GM23248 (cell line): Measurements from ENCODE around the gene DUS1L.

ENCODE experiments used
- EZH2 ChIP-seq: fragments of 200-600 bp; sonication (generic); IDR thresholded peaks from 2 replicates; pipeline ENCODE4 v1.6.1; 2018; ENCODE audit warnings: antibody characterized with exemption, mild to moderate bottlenecking; ENCODE audit not compliant: insufficient read depth, poor library complexity, severe bottlenecking
- EZH2phosphoT487 ChIP-seq: fragments of 200-600 bp; sonication (generic); IDR thresholded peaks from 2 replicates; pipeline ENCODE4 v1.6.1; 2018; ENCODE audit warnings: antibody characterized with exemption, moderate library complexity, mild to moderate bottlenecking, low read depth; ENCODE audit not compliant: insufficient read depth

GRCh38 chr17:82091264-82092066 is 25.9 kb upstream of the DUS1L start:
- TF ChIP-seq EZH2, result no peak
- TF ChIP-seq EZH2phosphoT487, result no peak
